ENCODE data around the gene NEK5.
"Not testable (repeated sequence)": the region's sequence is repeated elsewhere in the genome, so short reads cannot be mapped to it uniquely, and the experiment has no call there.

NEK5 gene

GRCh38 chr13:52163878-52164277, 35.0 kb upstream of the NEK5 start:
- H3K27ac ChIP-seq (ENCODE audit: insufficient read depth, low read length, poor library complexity, severe bottlenecking); H3K9me3 ChIP-seq (ENCODE audit: control insufficient read depth, low read length); DNase-seq; H3K27me3 ChIP-seq (replicated peaks; ENCODE audit: control insufficient read depth, insufficient read depth, low read length, poor library complexity, severe bottlenecking); H3K36me3 ChIP-seq (ENCODE audit: control insufficient read depth, insufficient read depth, low read length); H3K4me1 ChIP-seq (ENCODE audit: control insufficient read depth, insufficient read depth, low read length, poor library complexity, severe bottlenecking); H3K4me3 ChIP-seq (ENCODE audit: insufficient read depth, low read depth, low read length, poor library complexity, severe bottlenecking): not testable (repeated sequence)

GRCh38 chr13:52162279-52163101, 33.6 kb upstream of the NEK5 start:
- DNase-seq, result no peak
- H3K4me3 ChIP-seq (ENCODE audit: insufficient read depth, low read depth, low read length, poor library complexity, severe bottlenecking), result no peak overlapping the region
- H3K27me3 ChIP-seq (replicated peaks; ENCODE audit: control insufficient read depth, insufficient read depth, low read length, poor library complexity, severe bottlenecking), result no peaks in the 10 kb centered on the region
- no peak overlapping the region for H3K27ac ChIP-seq (ENCODE audit: insufficient read depth, low read length, poor library complexity, severe bottlenecking)
- peaks cover 9% of the 10 kb centered on the region for H3K4me1 ChIP-seq (ENCODE audit: control insufficient read depth, insufficient read depth, low read length, poor library complexity, severe bottlenecking)
- no peaks in the 10 kb centered on the region for H3K36me3 ChIP-seq (ENCODE audit: control insufficient read depth, insufficient read depth, low read length)
- no peaks in the 10 kb centered on the region for H3K9me3 ChIP-seq (ENCODE audit: control insufficient read depth, low read length)

GRCh38 chr13:52161181-52161646, 32.3 kb upstream of the NEK5 start:
- H3K27ac ChIP-seq (ENCODE audit: insufficient read depth, low read length, poor library complexity, severe bottlenecking), result no peak overlapping the region
- H3K4me3 ChIP-seq (ENCODE audit: insufficient read depth, low read depth, low read length, poor library complexity, severe bottlenecking), result no peak overlapping the region
- H3K9me3 ChIP-seq (ENCODE audit: control insufficient read depth, low read length), result no peaks in the 10 kb centered on the region

GRCh38 chr13:52160506-52160905, 31.6 kb upstream of the NEK5 start:
- H3K4me3 ChIP-seq (ENCODE audit: insufficient read depth, low read depth, low read length, poor library complexity, severe bottlenecking), result no peak overlapping the region
- H3K4me1 ChIP-seq (ENCODE audit: control insufficient read depth, insufficient read depth, low read length, poor library complexity, severe bottlenecking), result peaks cover 9% of the 10 kb centered on the region
- H3K27me3 ChIP-seq (replicated peaks; ENCODE audit: control insufficient read depth, insufficient read depth, low read length, poor library complexity, severe bottlenecking), result no peaks in the 10 kb centered on the region
- H3K36me3 ChIP-seq (ENCODE audit: control insufficient read depth, insufficient read depth, low read length), result no peaks in the 10 kb centered on the region
- H3K9me3 ChIP-seq (ENCODE audit: control insufficient read depth, low read length), result no peaks in the 10 kb centered on the region
- no peak for DNase-seq
- H3K27ac ChIP-seq (ENCODE audit: insufficient read depth, low read length, poor library complexity, severe bottlenecking), result no peak overlapping the region

More at GRCh38 chr13:52161181-52161646, 32.3 kb upstream of the NEK5 start:
- DNase-seq, result no peak
- H3K36me3 ChIP-seq (ENCODE audit: control insufficient read depth, insufficient read depth, low read length), result no peaks in the 10 kb centered on the region
- H3K4me1 ChIP-seq (ENCODE audit: control insufficient read depth, insufficient read depth, low read length, poor library complexity, severe bottlenecking), result peaks cover 9% of the 10 kb centered on the region
- no peaks in the 10 kb centered on the region for H3K27me3 ChIP-seq (replicated peaks; ENCODE audit: control insufficient read depth, insufficient read depth, low read length, poor library complexity, severe bottlenecking)

GRCh38 chr13:52160053-52160452, 31.2 kb upstream of the NEK5 start:
- DNase-seq, result no peak
- H3K4me3 ChIP-seq (ENCODE audit: insufficient read depth, low read depth, low read length, poor library complexity, severe bottlenecking), result no peak overlapping the region
- H3K27ac ChIP-seq (ENCODE audit: insufficient read depth, low read length, poor library complexity, severe bottlenecking), result no peak overlapping the region
- no peaks in the 10 kb centered on the region for H3K9me3 ChIP-seq (ENCODE audit: control insufficient read depth, low read length)
- no peaks in the 10 kb centered on the region for H3K36me3 ChIP-seq (ENCODE audit: control insufficient read depth, insufficient read depth, low read length)
- no peaks in the 10 kb centered on the region for H3K27me3 ChIP-seq (replicated peaks; ENCODE audit: control insufficient read depth, insufficient read depth, low read length, poor library complexity, severe bottlenecking)
- peaks cover 9% of the 10 kb centered on the region for H3K4me1 ChIP-seq (ENCODE audit: control insufficient read depth, insufficient read depth, low read length, poor library complexity, severe bottlenecking)

GRCh38 chr13:52159159-52159982, 30.5 kb upstream of the NEK5 start, which contains the start of gene NEK3:
TSS of gene NEK3 (minus strand) at chr13:52159597. CDS start at chr13:52156191, 3,406 bp downstream.
- H3K27me3 ChIP-seq (replicated peaks; ENCODE audit: control insufficient read depth, insufficient read depth, low read length, poor library complexity, severe bottlenecking), result no peaks in the 10 kb centered on the region
- H3K4me3 ChIP-seq (ENCODE audit: insufficient read depth, low read depth, low read length, poor library complexity, severe bottlenecking), result peak within 1 kb of the TSS; percentile 80
- H3K9me3 ChIP-seq (ENCODE audit: control insufficient read depth, low read length), result no peaks in the 10 kb centered on the region
- peaks cover 9% of the 10 kb centered on the region for H3K4me1 ChIP-seq (ENCODE audit: control insufficient read depth, insufficient read depth, low read length, poor library complexity, severe bottlenecking)
- no peak within 1 kb of the TSS for H3K27ac ChIP-seq (ENCODE audit: insufficient read depth, low read length, poor library complexity, severe bottlenecking)
- peak; percentile 11 to 37 (median 25) for DNase-seq
- H3K36me3 ChIP-seq (ENCODE audit: control insufficient read depth, insufficient read depth, low read length), result no peaks in the 10 kb centered on the region

- no peak overlapping the region for H3K27ac ChIP-seq (ENCODE audit: insufficient read depth, low read length, poor library complexity, severe bottlenecking)
- DNase-seq, result no peak
- H3K4me1 ChIP-seq (ENCODE audit: control insufficient read depth, insufficient read depth, low read length, poor library complexity, severe bottlenecking), result peaks cover 9% of the 10 kb centered on the region
- no peaks in the 10 kb centered on the region for H3K27me3 ChIP-seq (replicated peaks; ENCODE audit: control insufficient read depth, insufficient read depth, low read length, poor library complexity, severe bottlenecking)
- peak overlapping the region; percentile 80 for H3K4me3 ChIP-seq (ENCODE audit: insufficient read depth, low read depth, low read length, poor library complexity, severe bottlenecking)
- H3K36me3 ChIP-seq (ENCODE audit: control insufficient read depth, insufficient read depth, low read length), result no peaks in the 10 kb centered on the region
- no peaks in the 10 kb centered on the region for H3K9me3 ChIP-seq (ENCODE audit: control insufficient read depth, low read length)
Observed at GRCh38 chr13:52158629-52159158, 29.8 kb upstream of the NEK5 start.

- Histone ChIP-seq H3K36me3 (ENCODE audit: control insufficient read depth, insufficient read depth, low read length) (peaks cover 4% of the 10 kb centered on the region), H3K9me3 (ENCODE audit: control insufficient read depth, low read length) (no peaks in the 10 kb centered on the region), H3K27me3 (replicated peaks; ENCODE audit: control insufficient read depth, insufficient read depth, low read length, poor library complexity, severe bottlenecking) (no peaks in the 10 kb centered on the region), H3K27ac (ENCODE audit: insufficient read depth, low read length, poor library complexity, severe bottlenecking) (no peak overlapping the region), H3K4me1 (ENCODE audit: control insufficient read depth, insufficient read depth, low read length, poor library complexity, severe bottlenecking) (peaks cover 9% of the 10 kb centered on the region), H3K4me3 (ENCODE audit: insufficient read depth, low read depth, low read length, poor library complexity, severe bottlenecking) (no peak overlapping the region)
- no peak for DNase-seq
Observed at GRCh38 chr13:52156724-52157261, 27.9 kb upstream of the NEK5 start.

- no peak overlapping the region for H3K27ac ChIP-seq (ENCODE audit: insufficient read depth, low read length, poor library complexity, severe bottlenecking)
- H3K36me3 ChIP-seq (ENCODE audit: control insufficient read depth, insufficient read depth, low read length), result peaks cover 7% of the 10 kb centered on the region
- no peaks in the 10 kb centered on the region for H3K27me3 ChIP-seq (replicated peaks; ENCODE audit: control insufficient read depth, insufficient read depth, low read length, poor library complexity, severe bottlenecking)
- H3K4me3 ChIP-seq (ENCODE audit: insufficient read depth, low read depth, low read length, poor library complexity, severe bottlenecking), result no peak overlapping the region
- no peak for DNase-seq
- peaks cover 7% of the 10 kb centered on the region for H3K4me1 ChIP-seq (ENCODE audit: control insufficient read depth, insufficient read depth, low read length, poor library complexity, severe bottlenecking)
- no peaks in the 10 kb centered on the region for H3K9me3 ChIP-seq (ENCODE audit: control insufficient read depth, low read length)
Observed at GRCh38 chr13:52155177-52155576, 26.3 kb upstream of the NEK5 start.

All from effector memory CD4-positive, alpha-beta T cell (primary cell).